ENCODE measurements around the gene HTATSF1. TPM values are rescaled to one million over a fixed set of nuclear protein-coding genes. Genes with fewer than 3 reads are reported as not detected.

Gene HTATSF1
- total and polyA plus RNA-seq, 2 donors (not counting 1 experiment from before 2014, with no cell fraction given) = 0.66 to 33.2 TPM

DNA sequence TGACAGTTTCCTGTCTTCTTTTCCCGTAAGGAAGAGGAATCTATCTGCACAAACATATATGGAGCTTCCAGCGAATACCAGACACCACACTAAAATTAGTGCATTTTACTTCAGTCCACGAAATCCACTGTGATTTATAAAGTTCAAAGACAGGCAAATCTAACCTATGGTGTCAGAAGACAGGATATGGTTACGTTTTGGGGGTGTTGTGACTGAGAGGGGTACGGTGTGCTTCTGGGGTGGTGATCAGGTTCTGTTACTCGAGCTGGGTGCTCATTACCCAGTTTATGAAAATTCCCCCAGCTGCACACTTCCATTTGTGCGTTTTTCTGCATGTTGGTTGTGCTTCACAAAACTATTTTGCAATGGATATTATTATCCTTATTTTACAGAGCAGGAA lies 44.9 kb downstream of the HTATSF1 start:
- no peaks in the 10 kb centered on the region for H4K20me1 ChIP-seq (ENCODE audit: control insufficient read depth, extremely low read depth, insufficient read depth, low read length)
- no peaks in the 10 kb centered on the region for H3K9me3 ChIP-seq (ENCODE audit: control insufficient read depth, insufficient read depth, low read depth, low read length)
- H3K4me2 ChIP-seq (ENCODE audit: extremely low read depth, insufficient read depth, low read length) = no peak overlapping the region
- no peaks in the 10 kb centered on the region for H3K36me3 ChIP-seq (ENCODE audit: control insufficient read depth, insufficient read depth, low read length)
- no peak overlapping the region for H3K4me3 ChIP-seq (replicated peaks in 1 of 4; ENCODE audit: control extremely low read depth in 1 of 4, insufficient read depth in 1 of 4, low read depth in 3 of 4, low read length in 4 of 4)
- TF ChIP-seq EZH2 (IDR thresholded peaks at IDR 0.05; ENCODE audit: low read length, missing control alignments) = no peak
- TF ChIP-seq, protein P1, sequence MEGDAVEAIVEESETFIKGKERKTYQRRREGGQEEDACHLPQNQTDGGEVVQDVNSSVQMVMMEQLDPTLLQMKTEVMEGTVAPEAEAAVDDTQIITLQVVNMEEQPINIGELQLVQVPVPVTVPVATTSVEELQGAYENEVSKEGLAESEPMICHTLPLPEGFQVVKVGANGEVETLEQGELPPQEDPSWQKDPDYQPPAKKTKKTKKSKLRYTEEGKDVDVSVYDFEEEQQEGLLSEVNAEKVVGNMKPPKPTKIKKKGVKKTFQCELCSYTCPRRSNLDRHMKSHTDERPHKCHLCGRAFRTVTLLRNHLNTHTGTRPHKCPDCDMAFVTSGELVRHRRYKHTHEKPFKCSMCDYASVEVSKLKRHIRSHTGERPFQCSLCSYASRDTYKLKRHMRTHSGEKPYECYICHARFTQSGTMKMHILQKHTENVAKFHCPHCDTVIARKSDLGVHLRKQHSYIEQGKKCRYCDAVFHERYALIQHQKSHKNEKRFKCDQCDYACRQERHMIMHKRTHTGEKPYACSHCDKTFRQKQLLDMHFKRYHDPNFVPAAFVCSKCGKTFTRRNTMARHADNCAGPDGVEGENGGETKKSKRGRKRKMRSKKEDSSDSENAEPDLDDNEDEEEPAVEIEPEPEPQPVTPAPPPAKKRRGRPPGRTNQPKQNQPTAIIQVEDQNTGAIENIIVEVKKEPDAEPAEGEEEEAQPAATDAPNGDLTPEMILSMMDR (conservative IDR thresholded peaks at IDR 0.05 in 1 of 2, IDR thresholded peaks at IDR 0.05 in 1 of 2; ENCODE audit: low read depth in 1 of 2, low read length in 2 of 2) = no peak
- DNase-seq (ENCODE audit: low read depth in 2 of 2) = no peak
- no peaks in the 10 kb centered on the region for H3K4me1 ChIP-seq (ENCODE audit: control insufficient read depth, extremely low read depth, insufficient read depth, low read length)
- no peak overlapping the region for H3K9ac ChIP-seq (ENCODE audit: insufficient read depth, low read length)
- H3K27me3 ChIP-seq (ENCODE audit: control insufficient read depth, insufficient read depth, low read length) = no peaks in the 10 kb centered on the region
- no peak overlapping the region for H2AFZ ChIP-seq (ENCODE audit: low read length)
- no peaks in the 10 kb centered on the region for H3K79me2 ChIP-seq (ENCODE audit: control insufficient read depth, insufficient read depth, low read length)
- H3K27ac ChIP-seq (ENCODE audit: insufficient read depth, low read length) = no peak overlapping the region

DNA sequence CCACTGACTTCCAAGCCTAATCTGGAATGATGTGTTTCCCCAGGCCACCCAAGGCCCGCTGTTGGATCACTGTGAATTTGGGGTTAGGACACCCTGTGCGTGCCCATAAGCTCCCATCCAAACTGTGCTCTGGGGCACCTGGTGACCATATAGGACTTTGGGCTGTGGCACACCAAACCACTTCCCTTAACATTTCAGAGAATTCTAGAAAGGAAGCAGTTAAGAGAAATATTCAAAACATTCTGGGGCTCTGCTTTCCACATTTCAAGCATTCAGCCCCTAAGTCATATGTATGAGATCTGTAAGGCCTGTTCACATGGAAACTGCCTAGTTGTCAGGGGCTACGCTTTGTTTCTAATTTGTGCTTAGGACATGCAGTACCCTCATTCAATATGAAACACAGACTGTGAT lies 49.0 kb downstream of the HTATSF1 start:
- TF ChIP-seq, protein P1 (conservative IDR thresholded peaks at IDR 0.05 in 1 of 2, IDR thresholded peaks at IDR 0.05 in 1 of 2; ENCODE audit: low read depth in 1 of 2, low read length in 2 of 2) = no peak
- TF ChIP-seq EZH2 (IDR thresholded peaks at IDR 0.05; ENCODE audit: low read length, missing control alignments) = no peak
- Histone ChIP-seq H4K20me1 (ENCODE audit: control insufficient read depth, extremely low read depth, insufficient read depth, low read length) (no peaks in the 10 kb centered on the region), H3K27ac (ENCODE audit: insufficient read depth, low read length) (no peak overlapping the region), H3K9me3 (ENCODE audit: control insufficient read depth, insufficient read depth, low read depth, low read length) (no peaks in the 10 kb centered on the region), H2AFZ (ENCODE audit: low read length) (no peak overlapping the region), H3K4me3 (replicated peaks in 1 of 4; ENCODE audit: control extremely low read depth in 1 of 4, insufficient read depth in 1 of 4, low read depth in 3 of 4, low read length in 4 of 4) (no peak overlapping the region), H3K36me3 (ENCODE audit: control insufficient read depth, insufficient read depth, low read length) (no peaks in the 10 kb centered on the region), H3K4me1 (ENCODE audit: control insufficient read depth, extremely low read depth, insufficient read depth, low read length) (no peaks in the 10 kb centered on the region), H3K4me2 (ENCODE audit: extremely low read depth, insufficient read depth, low read length) (no peak overlapping the region), H3K27me3 (ENCODE audit: control insufficient read depth, insufficient read depth, low read length) (no peaks in the 10 kb centered on the region), H3K79me2 (ENCODE audit: control insufficient read depth, insufficient read depth, low read length) (no peaks in the 10 kb centered on the region), H3K9ac (ENCODE audit: insufficient read depth, low read length) (no peak overlapping the region)
- DNase-seq (ENCODE audit: low read depth in 2 of 2) = no peak

DNA sequence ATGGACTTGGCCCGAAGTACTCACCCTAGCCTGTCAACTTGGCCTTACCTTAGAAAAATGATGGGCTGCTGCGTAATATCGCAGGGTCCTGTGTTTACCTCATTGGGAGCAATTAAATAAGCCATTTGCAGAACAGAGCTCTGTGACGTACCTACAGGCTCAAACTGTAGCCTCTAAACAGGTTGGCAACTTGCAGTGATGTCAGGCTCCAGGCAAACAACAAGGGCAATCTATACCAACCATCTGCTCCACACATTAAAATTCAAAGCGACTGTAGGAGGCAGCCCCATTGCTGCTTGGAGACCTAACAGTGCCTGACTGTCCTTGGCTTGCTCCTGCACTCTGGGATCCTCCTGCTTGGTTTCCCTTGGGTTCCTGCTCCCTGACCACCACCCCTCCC lies 51.8 kb downstream of the HTATSF1 start:
- Histone ChIP-seq H3K36me3 (ENCODE audit: control insufficient read depth, insufficient read depth, low read length) (no peaks in the 10 kb centered on the region), H3K27me3 (ENCODE audit: control insufficient read depth, insufficient read depth, low read length) (no peaks in the 10 kb centered on the region), H3K4me3 (replicated peaks in 1 of 4; ENCODE audit: control extremely low read depth in 1 of 4, insufficient read depth in 1 of 4, low read depth in 3 of 4, low read length in 4 of 4) (no peak overlapping the region), H4K20me1 (ENCODE audit: control insufficient read depth, extremely low read depth, insufficient read depth, low read length) (no peaks in the 10 kb centered on the region), H3K27ac (ENCODE audit: insufficient read depth, low read length) (no peak overlapping the region), H3K9ac (ENCODE audit: insufficient read depth, low read length) (no peak overlapping the region), H2AFZ (ENCODE audit: low read length) (no peak overlapping the region), H3K4me1 (ENCODE audit: control insufficient read depth, extremely low read depth, insufficient read depth, low read length) (no peaks in the 10 kb centered on the region), H3K4me2 (ENCODE audit: extremely low read depth, insufficient read depth, low read length) (no peak overlapping the region), H3K9me3 (ENCODE audit: control insufficient read depth, insufficient read depth, low read depth, low read length) (no peaks in the 10 kb centered on the region), H3K79me2 (ENCODE audit: control insufficient read depth, insufficient read depth, low read length) (no peaks in the 10 kb centered on the region)
- TF ChIP-seq, protein P1 (conservative IDR thresholded peaks at IDR 0.05 in 1 of 2, IDR thresholded peaks at IDR 0.05 in 1 of 2; ENCODE audit: low read depth in 1 of 2, low read length in 2 of 2) = no peak
- TF ChIP-seq EZH2 (IDR thresholded peaks at IDR 0.05; ENCODE audit: low read length, missing control alignments) = no peak
- no peak for DNase-seq (ENCODE audit: low read depth in 2 of 2)

Data from fibroblast of lung (primary cell).